Right atrium auricular region (tissue), 2 donors: ENCODE data around the gene BFSP1. TPM values are rescaled to one million over a fixed set of nuclear protein-coding genes. Genes with fewer than 3 reads are reported as not detected.

Experiments
- DNase-seq: peaks from one replicate; pipeline ENCODE4 v3.0.0-alpha.2; 2019; ENCODE audit warnings: low spot score
- H3K27ac ChIP-seq, 2 donors: fragments of 200-600 bp; sonication (generic); 1 replicate in 1 of 2; 2 replicates in 1 of 2; pipeline ENCODE4 v1.5.1; 2016 to 2019
- H3K27me3 ChIP-seq, 2 donors: fragments of 200-600 bp; sonication (generic); one replicate each; pipeline versions ENCODE4 v1.5.1 to v1.6.0; 2017 to 2019
- H3K36me3 ChIP-seq: fragments of 200-600 bp; sonication (generic); one replicate; pipeline ENCODE4 v1.5.1; 2016
- H3K4me1 ChIP-seq, 2 donors: fragments of 200-600 bp; sonication (generic); one replicate each; pipeline versions ENCODE4 v1.5.1 to v1.6.0; 2017 to 2019
- H3K4me3 ChIP-seq, 2 donors: fragments of 200-600 bp; sonication (generic); 1 replicate in 1 of 2; 2 replicates in 1 of 2; pipeline ENCODE4 v1.5.1; 2017 to 2019; ENCODE audit warnings: mild to moderate bottlenecking in 1 of 2, moderate library complexity in 1 of 2
- H3K9me3 ChIP-seq, 2 donors: fragments of 200-600 bp; sonication (generic); one replicate each; pipeline ENCODE4 v1.5.1; 2019
- CTCF ChIP-seq, 2 donors: fragments of 200-600 bp; sonication (generic); IDR thresholded peaks; one replicate each; pipeline ENCODE4 v1.5.1; 2019; ENCODE audit warnings: antibody characterized with exemption in 2 of 2
- total RNA-seq, 2 donors: library from RNA; depleted of rRNA; stranded (reverse); fragments of >200 nt; gene quantifications; one replicate each; pipeline ENCODE4 v1.1.0, GENCODE V29; 2016

The BFSP1 gene
- total RNA-seq, 2 donors from 2014 or later = 0.51 to 1.3 TPM

- TF ChIP-seq CTCF (IDR thresholded peaks at IDR 0.05) = no peak
- Histone ChIP-seq H3K36me3 (no peaks in the 10 kb centered on the region), H3K9me3 (no peaks in the 10 kb centered on the region), H3K27me3 (no peaks in the 10 kb centered on the region), H3K4me1 (peaks cover 0 to 15% of the 10 kb centered on the region in 2 donors), H3K4me3 (no peak overlapping the region), H3K27ac (peak overlapping the region in 1 of 2 donors; percentile 64)
- no peak for DNase-seq
These were observed 10.8 kb upstream of the BFSP1 start for GRCh38 chr20:17541996-17542395.

GRCh38 chr20:17541596-17541995 lies 10.4 kb upstream of the BFSP1 start:
- H3K9me3 ChIP-seq = no peaks in the 10 kb centered on the region
- H3K36me3 ChIP-seq = no peaks in the 10 kb centered on the region
- no peak for DNase-seq
- H3K4me1 ChIP-seq = peaks cover 0 to 19% of the 10 kb centered on the region in 2 donors
- no peaks in the 10 kb centered on the region for H3K27me3 ChIP-seq
- no peak overlapping the region for H3K27ac ChIP-seq
- TF ChIP-seq CTCF (IDR thresholded peaks at IDR 0.05) = no peak
- no peak overlapping the region for H3K4me3 ChIP-seq

GRCh38 chr20:17538517-17539170 lies 7.5 kb upstream of the BFSP1 start:
- Histone ChIP-seq H3K9me3 (no peaks in the 10 kb centered on the region), H3K27ac (no peak overlapping the region), H3K4me3 (no peak overlapping the region), H3K4me1 (peaks cover 0 to 14% of the 10 kb centered on the region in 2 donors), H3K27me3 (no peaks in the 10 kb centered on the region), H3K36me3 (no peaks in the 10 kb centered on the region)
- TF ChIP-seq CTCF (IDR thresholded peaks at IDR 0.05) = no peak
- no peak for DNase-seq

- H3K27me3 ChIP-seq = no peaks in the 10 kb centered on the region
- TF ChIP-seq CTCF (IDR thresholded peaks at IDR 0.05) = no peak
- no peak for DNase-seq
- no peak overlapping the region for H3K4me3 ChIP-seq
- no peak overlapping the region for H3K27ac ChIP-seq
- peaks cover 0 to 14% of the 10 kb centered on the region in 2 donors for H3K4me1 ChIP-seq
- no peaks in the 10 kb centered on the region for H3K9me3 ChIP-seq
- no peaks in the 10 kb centered on the region for H3K36me3 ChIP-seq
These were observed 6.8 kb upstream of the BFSP1 start for GRCh38 chr20:17537959-17538358.

- peak; percentile 84 for DNase-seq
- no peak overlapping the region for H3K4me3 ChIP-seq
These were observed 5.8 kb upstream of the BFSP1 start for GRCh38 chr20:17536944-17537444.

More at GRCh38 chr20:17536944-17537444, 5.8 kb upstream of the BFSP1 start:
- H3K27me3 ChIP-seq = no peaks in the 10 kb centered on the region
- peaks cover 0 to 7% of the 10 kb centered on the region in 2 donors for H3K4me1 ChIP-seq
- peak; percentile 71 to 93 for TF ChIP-seq CTCF (IDR thresholded peaks at IDR 0.05)
- no peak overlapping the region for H3K27ac ChIP-seq
- no peaks in the 10 kb centered on the region for H3K9me3 ChIP-seq
- no peaks in the 10 kb centered on the region for H3K36me3 ChIP-seq
